GM21576 (cell line): ENCODE measurements around the gene GGCX.

ENCODE experiments used
- ATAC-seq: cut with Tn5 transposase; IDR thresholded peaks from one replicate; pipeline ENCODE4 v1.9.1; 2021; ENCODE audit warnings: mild to moderate bottlenecking, moderate library complexity; ENCODE audit not compliant: unreplicated experiment

Gene GGCX

GRCh38 chr2:85522090-85522647 lies 39.1 kb downstream of the GGCX start:
- no peak for ATAC-seq

GRCh38 chr2:85516653-85517389 lies 44.5 kb downstream of the GGCX start:
- ATAC-seq = no peak

- no peak for ATAC-seq
Measured at GRCh38 chr2:85514323-85514722, 47.0 kb downstream of the GGCX start.

DNA sequence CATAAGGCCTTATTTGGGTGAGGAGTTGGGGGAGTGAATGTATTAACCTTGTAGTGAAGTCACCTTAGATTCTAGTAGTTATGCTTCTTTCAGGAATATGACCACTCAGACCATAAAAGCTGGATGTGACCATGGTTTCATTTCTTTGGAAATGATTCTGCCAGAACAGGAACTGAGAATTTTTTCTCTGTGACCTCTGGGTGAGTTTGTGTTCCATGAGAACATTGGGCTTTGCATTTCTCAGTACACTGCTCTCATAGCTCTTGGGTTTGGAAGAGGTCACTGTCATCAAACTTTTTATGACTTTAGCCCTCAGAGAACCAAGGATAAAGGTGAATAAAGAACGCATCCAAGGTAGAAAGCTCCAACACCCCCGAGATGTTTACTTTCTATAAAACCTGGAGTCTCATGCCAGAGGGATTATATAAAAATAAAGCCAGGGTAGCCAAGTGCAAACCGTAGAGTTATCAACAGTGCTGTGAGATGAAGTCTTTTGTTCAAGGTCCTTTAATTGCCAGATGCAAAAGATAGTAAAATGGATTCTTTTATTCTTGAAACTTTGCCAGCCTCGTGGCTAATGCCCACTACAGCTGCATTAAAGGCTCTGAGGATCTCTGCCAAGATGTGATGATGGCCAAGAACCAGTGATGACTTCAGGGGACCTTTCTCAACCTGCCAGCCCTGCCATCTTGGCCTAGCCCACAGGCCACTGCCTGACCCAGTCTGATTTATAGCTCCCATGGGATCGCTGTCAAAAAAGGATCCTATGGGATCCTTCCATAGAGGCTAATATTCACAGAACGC lies 50.1 kb downstream of the GGCX start:
- ATAC-seq = no peak

GRCh38 chr2:85506768-85507181 lies 54.5 kb downstream of the GGCX start:
- ATAC-seq = no peak

GRCh38 chr2:85505551-85506238 lies 55.6 kb downstream of the GGCX start:
- no peak for ATAC-seq

GRCh38 chr2:85504778-85505261 lies 56.5 kb downstream of the GGCX start:
- no peak for ATAC-seq

GRCh38 chr2:85503851-85504777 lies 57.2 kb downstream of the GGCX start:
- no peak for ATAC-seq

- no peak for ATAC-seq
Measured at GRCh38 chr2:85503168-85503850, 58.0 kb downstream of the GGCX start.

GRCh38 chr2:85502720-85503119 lies 58.6 kb downstream of the GGCX start:
- no peak for ATAC-seq

DNA sequence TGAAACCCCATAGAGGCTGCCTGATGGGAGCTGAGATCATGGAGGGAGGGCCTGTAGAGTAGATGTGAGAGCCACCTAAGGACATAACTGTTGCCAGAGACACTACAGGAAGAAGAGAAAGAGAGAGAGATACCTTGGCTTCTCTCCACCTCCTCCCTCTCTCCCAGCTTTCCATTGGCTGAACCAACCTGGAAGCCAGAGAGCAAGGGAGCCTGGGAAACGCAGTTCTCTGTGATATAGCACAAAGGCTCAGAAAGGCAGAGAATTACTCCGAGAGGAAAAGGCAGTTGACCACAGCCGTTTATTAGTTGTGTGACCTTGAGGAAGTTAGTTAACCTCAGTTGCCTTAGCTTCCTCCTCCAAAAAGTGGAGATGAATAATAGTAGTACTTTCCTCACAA lies 60.0 kb downstream of the GGCX start:
- ATAC-seq = no peak

GRCh38 chr2:85497944-85498630 lies 63.2 kb downstream of the GGCX start:
- ATAC-seq = no peak

DNA sequence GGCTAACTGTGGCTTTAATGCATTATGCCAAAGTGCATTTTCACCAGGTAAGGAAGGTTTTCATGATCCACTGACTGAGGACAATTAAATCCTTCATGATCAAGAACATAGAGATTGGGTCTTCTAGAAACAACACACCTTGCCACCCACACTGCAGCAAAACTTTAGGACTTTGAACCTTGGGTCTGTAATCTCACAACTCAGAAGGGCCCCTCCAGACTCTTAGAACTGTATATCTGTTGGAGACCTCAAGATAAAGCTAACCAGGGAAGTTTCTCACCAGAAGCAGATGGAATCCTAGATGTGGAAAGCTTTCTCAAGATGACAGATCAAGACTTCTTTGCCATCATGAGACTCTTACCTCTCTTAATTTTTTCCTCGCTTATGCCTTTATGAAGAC lies 64.9 kb downstream of the GGCX start:
- ATAC-seq = no peak
